Astrocyte (in vitro differentiated cells and primary cell): ENCODE measurements around the gene STAT3. TPM values are rescaled to one million over a fixed set of nuclear protein-coding genes. Genes with fewer than 3 reads are reported as not detected.

Experiments
- DNase-seq: peaks from one replicate; pipeline ENCODE4 v3.0.0-alpha.2; 2010; ENCODE audit warnings: low read depth
- FAIRE-seq: peaks from 2 replicates; lab custom pipeline; 2011; peaks lifted over from hg19 to GRCh38; lab: Jason Lieb, UNC
- H2AFZ ChIP-seq: 2 replicates; pipeline ENCODE4 v1.6.0; 2012; ENCODE audit warnings: low read depth, low read length, inconsistent platforms
- H3K27ac ChIP-seq: 2 replicates; pipeline ENCODE4 v1.5.1; 2011; ENCODE audit warnings: low read depth, low read length, inconsistent platforms
- H3K27me3 ChIP-seq: 2 replicates; pipeline ENCODE4 v1.6.0; 2011; ENCODE audit warnings: low read length, inconsistent platforms; ENCODE audit not compliant: insufficient read depth
- H3K36me3 ChIP-seq: 2 replicates; pipeline ENCODE4 v1.5.1; 2011; ENCODE audit warnings: low read length, inconsistent platforms; ENCODE audit not compliant: insufficient read depth
- H3K4me1 ChIP-seq: 2 replicates; pipeline ENCODE4 v1.5.1; 2011; ENCODE audit warnings: low read length, inconsistent platforms; ENCODE audit not compliant: insufficient read depth
- H3K4me2 ChIP-seq: 2 replicates; pipeline ENCODE4 v1.6.0; 2012; ENCODE audit warnings: low read length, inconsistent platforms
- H3K4me3 ChIP-seq: 2 replicates; pipeline ENCODE4 v1.5.1; 2011; ENCODE audit warnings: low read depth, mild to moderate bottlenecking, low read length, inconsistent platforms; ENCODE audit not compliant: insufficient read depth
- H3K79me2 ChIP-seq: 2 replicates; pipeline ENCODE4 v1.6.0; 2012; ENCODE audit warnings: mild to moderate bottlenecking, low read length, inconsistent platforms; ENCODE audit not compliant: insufficient read depth
- H3K9ac ChIP-seq: 2 replicates; pipeline ENCODE4 v1.6.0; 2012; ENCODE audit warnings: mild to moderate bottlenecking, low read length, inconsistent platforms
- H3K9me3 ChIP-seq: 2 replicates; pipeline ENCODE4 v1.5.1; 2012; ENCODE audit warnings: low read depth, mild to moderate bottlenecking, low read length, inconsistent platforms; ENCODE audit not compliant: insufficient read depth
- H4K20me1 ChIP-seq: 2 replicates; pipeline ENCODE4 v1.6.0; 2012; ENCODE audit warnings: low read length, inconsistent platforms; ENCODE audit not compliant: insufficient read depth
- H3K27ac Mint-ChIP-seq: one replicate; pipeline ENCODE4 v1.8.0; 2021; ENCODE audit warnings: mild to moderate bottlenecking, mixed read lengths; ENCODE audit not compliant: unreplicated experiment
- H3K27me3 Mint-ChIP-seq: one replicate; pipeline ENCODE4 v1.8.0; 2021; ENCODE audit warnings: low read depth, mixed read lengths; ENCODE audit not compliant: unreplicated experiment
- H3K36me3 Mint-ChIP-seq: one replicate; pipeline ENCODE4 v1.8.0; 2021; ENCODE audit warnings: low read depth, mixed read lengths; ENCODE audit not compliant: unreplicated experiment
- H3K4me1 Mint-ChIP-seq: one replicate; pipeline ENCODE4 v1.8.0; 2021; ENCODE audit warnings: low read depth, mixed read lengths; ENCODE audit not compliant: unreplicated experiment
- H3K4me3 Mint-ChIP-seq: one replicate; pipeline ENCODE4 v1.8.0; 2021; ENCODE audit warnings: mild to moderate bottlenecking, moderate library complexity, mixed read lengths; ENCODE audit not compliant: unreplicated experiment
- H3K9me3 Mint-ChIP-seq: one replicate; pipeline ENCODE4 v1.8.0; 2021; ENCODE audit warnings: mild to moderate bottlenecking, mixed read lengths; ENCODE audit not compliant: unreplicated experiment
- EZH2 ChIP-seq: IDR thresholded peaks from 2 replicates; pipeline ENCODE4 v1.6.1; 2012; ENCODE audit warnings: mild to moderate bottlenecking, low read length, inconsistent platforms; ENCODE audit not compliant: insufficient read depth
- total RNA-seq: library from RNA; stranded (reverse); gene quantifications from 2 replicates; pipeline ENCODE4 v1.2.1, GENCODE V29; 2021
- TF ChIP-seq, protein P1 (sequence below): IDR thresholded peaks from 2 replicates; pipeline ENCODE4 v1.5.1; 2011; ENCODE audit warnings: low read depth, mild to moderate bottlenecking, inconsistent platforms, low read length, moderate library complexity; ENCODE audit not compliant: insufficient read depth

The STAT3 gene
- total RNA-seq, 1 donor from 2014 or later: 145 TPM

DNA sequence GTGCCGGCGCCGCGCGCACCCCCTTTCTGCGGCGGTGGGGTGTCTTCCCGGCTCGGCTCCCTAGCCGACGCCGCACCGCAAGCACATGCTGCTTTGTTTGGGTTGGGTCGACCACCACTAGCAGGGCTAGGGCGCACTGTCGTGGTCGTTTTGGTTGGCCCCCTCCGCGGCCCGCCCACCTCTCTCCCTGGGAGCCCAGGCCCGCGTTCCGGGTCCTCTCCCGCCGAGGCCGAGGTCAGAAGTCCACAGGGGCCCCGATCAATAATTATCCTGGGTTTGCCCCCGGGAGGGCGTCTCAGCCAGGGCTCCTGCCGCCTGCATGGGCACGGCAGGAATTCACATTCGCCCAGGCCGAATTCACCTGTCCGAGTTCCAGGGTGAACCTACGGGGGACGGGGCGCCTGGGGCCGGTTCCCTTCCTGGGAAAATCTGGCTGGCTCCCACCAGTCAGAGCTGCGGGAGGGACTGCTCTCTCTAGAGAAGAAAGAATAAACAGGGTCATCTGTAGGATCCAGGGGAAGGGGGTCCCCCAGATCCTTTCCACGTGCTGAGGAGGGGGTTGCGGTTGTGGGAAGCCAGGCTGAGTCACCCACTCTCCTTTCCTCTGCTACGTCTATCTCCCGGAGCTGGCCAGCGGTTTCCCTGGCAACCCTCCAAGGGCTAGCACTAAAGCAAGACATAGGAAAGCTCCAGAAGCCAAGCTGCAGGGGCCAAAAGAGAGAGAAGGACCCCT lies 111.5 kb downstream of the STAT3 start:
- peak overlapping the region; percentile 75 for H3K27ac ChIP-seq

GRCh38 chr17:42276359-42276608 lies 112.0 kb downstream of the STAT3 start, which contains the start of gene STAT5B:
TSS of gene STAT5B (minus strand) at chr17:42276391. CDS start at chr17:42232127, 44,264 bp downstream.
- TF ChIP-seq EZH2: no peak
- TF ChIP-seq, protein P1, sequence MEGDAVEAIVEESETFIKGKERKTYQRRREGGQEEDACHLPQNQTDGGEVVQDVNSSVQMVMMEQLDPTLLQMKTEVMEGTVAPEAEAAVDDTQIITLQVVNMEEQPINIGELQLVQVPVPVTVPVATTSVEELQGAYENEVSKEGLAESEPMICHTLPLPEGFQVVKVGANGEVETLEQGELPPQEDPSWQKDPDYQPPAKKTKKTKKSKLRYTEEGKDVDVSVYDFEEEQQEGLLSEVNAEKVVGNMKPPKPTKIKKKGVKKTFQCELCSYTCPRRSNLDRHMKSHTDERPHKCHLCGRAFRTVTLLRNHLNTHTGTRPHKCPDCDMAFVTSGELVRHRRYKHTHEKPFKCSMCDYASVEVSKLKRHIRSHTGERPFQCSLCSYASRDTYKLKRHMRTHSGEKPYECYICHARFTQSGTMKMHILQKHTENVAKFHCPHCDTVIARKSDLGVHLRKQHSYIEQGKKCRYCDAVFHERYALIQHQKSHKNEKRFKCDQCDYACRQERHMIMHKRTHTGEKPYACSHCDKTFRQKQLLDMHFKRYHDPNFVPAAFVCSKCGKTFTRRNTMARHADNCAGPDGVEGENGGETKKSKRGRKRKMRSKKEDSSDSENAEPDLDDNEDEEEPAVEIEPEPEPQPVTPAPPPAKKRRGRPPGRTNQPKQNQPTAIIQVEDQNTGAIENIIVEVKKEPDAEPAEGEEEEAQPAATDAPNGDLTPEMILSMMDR: no peak

More for the DNA sequence above, 111.5 kb downstream of the STAT3 start:
- TF ChIP-seq, protein P1: no peak
- TF ChIP-seq EZH2: no peak
- Histone ChIP-seq H3K4me3 (peak overlapping the region; percentile 76), H3K4me1 (peaks cover 16% of the 10 kb centered on the region), H3K4me2 (peak overlapping the region; percentile 99), H3K9ac (peak overlapping the region; percentile 85), H4K20me1 (peaks cover 38% of the 10 kb centered on the region), H2AFZ (peak overlapping the region; percentile 86), H3K9me3 (no peaks in the 10 kb centered on the region), H3K79me2 (peaks cover 41% of the 10 kb centered on the region), H3K27me3 (no peaks in the 10 kb centered on the region), H3K36me3 (no peaks in the 10 kb centered on the region)
- FAIRE-seq (no peak), DNase-seq (peak; percentile 77)
- Mint-ChIP-seq H3K4me3 (peak overlapping the region; percentile 83), H3K4me1 (peaks cover 16% of the 10 kb centered on the region), H3K27ac (peak overlapping the region; percentile 58), H3K9me3 (no peaks in the 10 kb centered on the region), H3K36me3 (no peaks in the 10 kb centered on the region), H3K27me3 (peaks cover 13% of the 10 kb centered on the region)

More at GRCh38 chr17:42276359-42276608, 112.0 kb downstream of the STAT3 start, which contains the start of gene STAT5B:
- FAIRE-seq (no peak), DNase-seq (peak; percentile 33)
- Histone ChIP-seq H3K9me3 (no peaks in the 10 kb centered on the region), H3K9ac (peak within 1 kb of the TSS; percentile 85), H3K79me2 (peaks cover 46% of the 10 kb centered on the region), H3K27me3 (no peaks in the 10 kb centered on the region), H4K20me1 (peaks cover 43% of the 10 kb centered on the region), H3K27ac (peak within 1 kb of the TSS; percentile 75), H3K4me2 (peak within 1 kb of the TSS; percentile 99), H3K4me3 (peak within 1 kb of the TSS; percentile 76), H3K36me3 (no peaks in the 10 kb centered on the region), H3K4me1 (peaks cover 16% of the 10 kb centered on the region), H2AFZ (peak within 1 kb of the TSS; percentile 86)
- Mint-ChIP-seq H3K36me3 (no peaks in the 10 kb centered on the region), H3K4me1 (peaks cover 16% of the 10 kb centered on the region), H3K4me3 (peak within 1 kb of the TSS; percentile 94), H3K27ac (peak within 1 kb of the TSS; percentile 88), H3K27me3 (peaks cover 9% of the 10 kb centered on the region), H3K9me3 (no peaks in the 10 kb centered on the region)
